Measurements from ENCODE around the gene ASB18.
A peak's percentile ranks its signal among the peaks of the same experiment; 100 is the strongest.

- TF ChIP-seq POLR2A (IDR thresholded peaks at IDR 0.05; ENCODE audit: control extremely low read depth in 1 of 2, low read depth in 2 of 2, low read length in 2 of 2), result no peak
- TF ChIP-seq RNF2 (IDR thresholded peaks at IDR 0.05; ENCODE audit: borderline replicate concordance, low read depth, low read length, missing control alignments, poor library complexity, severe bottlenecking), result no peak
- peak; percentile 33 to 51 (median 39) for TF ChIP-seq CTCF (IDR thresholded peaks at IDR 0.05; ENCODE audit: control extremely low read depth in 1 of 3, insufficient read depth in 1 of 3, low read depth in 1 of 3, low read length in 3 of 3)
Measured at GRCh38 chr2:236193026-236193425, 71.2 kb downstream of the ASB18 start.

Measured in H1 (cell line).